Neural cell (in vitro differentiated cells): ENCODE measurements around the gene ST7L.

Source experiments
- EZH2 ChIP-seq: fragments of 200-600, 300-800 bp; shearing (Covaris generic), sonication (generic); IDR thresholded peaks from 2 replicates; pipeline ENCODE4 v1.6.1; 2014; ENCODE audit warnings: antibody characterized with exemption, low read length, borderline replicate concordance, mild to moderate bottlenecking; ENCODE audit not compliant: insufficient read depth, poor library complexity, severe bottlenecking
- MXI1 ChIP-seq: fragments of 450-650 bp; conservative IDR thresholded peaks from 2 replicates; pipeline ENCODE4 v1.6.1; 2014; ENCODE audit warnings: antibody characterized with exemption, mild to moderate bottlenecking; ENCODE audit not compliant: poor library complexity, severe bottlenecking
- TF ChIP-seq, protein P1 (sequence below): fragments of 450-650 bp; IDR thresholded peaks from 2 replicates; pipeline ENCODE4 v1.5.1; 2014; ENCODE audit warnings: antibody characterized with exemption, mild to moderate bottlenecking, moderate library complexity; ENCODE audit not compliant: poor library complexity, severe bottlenecking

DNA sequence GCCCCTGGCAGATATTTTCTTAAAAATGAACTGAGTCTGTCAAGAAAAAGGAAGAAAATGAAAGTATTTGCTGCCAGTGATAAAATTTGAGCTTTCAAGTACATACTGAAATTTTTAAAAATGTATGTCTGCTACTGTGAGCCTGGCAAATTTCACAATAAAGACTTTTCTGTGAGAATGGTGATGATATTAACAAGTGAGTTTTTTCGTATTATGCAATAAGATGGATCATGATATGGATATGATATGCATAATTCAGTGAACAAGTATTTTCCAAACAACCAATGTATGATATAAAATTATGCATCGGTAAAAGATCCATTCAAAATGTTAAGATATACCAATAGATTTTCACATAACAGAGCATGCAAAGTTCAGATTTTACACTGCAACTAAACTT lies 15.9 kb downstream of the ST7L start:
- TF ChIP-seq, protein P1, sequence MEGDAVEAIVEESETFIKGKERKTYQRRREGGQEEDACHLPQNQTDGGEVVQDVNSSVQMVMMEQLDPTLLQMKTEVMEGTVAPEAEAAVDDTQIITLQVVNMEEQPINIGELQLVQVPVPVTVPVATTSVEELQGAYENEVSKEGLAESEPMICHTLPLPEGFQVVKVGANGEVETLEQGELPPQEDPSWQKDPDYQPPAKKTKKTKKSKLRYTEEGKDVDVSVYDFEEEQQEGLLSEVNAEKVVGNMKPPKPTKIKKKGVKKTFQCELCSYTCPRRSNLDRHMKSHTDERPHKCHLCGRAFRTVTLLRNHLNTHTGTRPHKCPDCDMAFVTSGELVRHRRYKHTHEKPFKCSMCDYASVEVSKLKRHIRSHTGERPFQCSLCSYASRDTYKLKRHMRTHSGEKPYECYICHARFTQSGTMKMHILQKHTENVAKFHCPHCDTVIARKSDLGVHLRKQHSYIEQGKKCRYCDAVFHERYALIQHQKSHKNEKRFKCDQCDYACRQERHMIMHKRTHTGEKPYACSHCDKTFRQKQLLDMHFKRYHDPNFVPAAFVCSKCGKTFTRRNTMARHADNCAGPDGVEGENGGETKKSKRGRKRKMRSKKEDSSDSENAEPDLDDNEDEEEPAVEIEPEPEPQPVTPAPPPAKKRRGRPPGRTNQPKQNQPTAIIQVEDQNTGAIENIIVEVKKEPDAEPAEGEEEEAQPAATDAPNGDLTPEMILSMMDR: no peak
- no peak for TF ChIP-seq MXI1
- TF ChIP-seq EZH2: no peak
